Measurements from ENCODE around the gene TRMT10B. TPM values are rescaled to one million over a fixed set of nuclear protein-coding genes. Genes with fewer than 3 reads are reported as not detected.
"Not testable (repeated sequence)": the region's sequence is repeated elsewhere in the genome, so short reads cannot be mapped to it uniquely, and the experiment has no call there.

The TRMT10B gene
- total RNA-seq, 1 donor from 2014 or later = 2.1 TPM

GRCh38 chr9:37812773-37813379 is 59.3 kb downstream of the TRMT10B start:
- H3K4me3 ChIP-seq (ENCODE audit: low read depth, low read length) = no peak overlapping the region
- DNase-seq (ENCODE audit: low read depth) = no peak
- no peak for TF ChIP-seq CTCF (conservative IDR thresholded peaks at IDR 0.05; ENCODE audit: low read depth, low read length)

GRCh38 chr9:37818849-37819248 is 65.2 kb downstream of the TRMT10B start:
- H3K4me3 ChIP-seq (ENCODE audit: low read depth, low read length) = no peak overlapping the region
- no peak for TF ChIP-seq CTCF (conservative IDR thresholded peaks at IDR 0.05; ENCODE audit: low read depth, low read length)

DNA sequence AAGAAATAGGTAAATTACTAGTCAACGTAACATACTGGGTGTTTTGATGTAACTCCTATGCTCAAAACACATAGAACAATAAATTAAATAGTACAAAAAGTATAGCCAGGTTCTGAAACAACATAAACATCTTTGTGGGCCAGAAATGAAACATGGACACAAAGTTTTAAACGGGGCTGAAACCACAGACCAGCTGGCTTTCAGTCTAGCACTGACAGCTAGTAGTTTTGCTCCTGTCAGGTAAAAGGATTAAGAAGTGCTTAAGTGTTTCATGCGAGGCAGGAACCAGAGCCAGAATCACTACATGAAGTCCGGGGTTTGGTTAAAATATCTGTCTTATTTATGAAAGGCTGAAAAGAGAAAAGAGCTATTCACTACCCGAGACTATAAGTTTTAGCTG is 66.5 kb downstream of the TRMT10B start:
- DNase-seq (ENCODE audit: low read depth) = no peak
- no peak overlapping the region for H3K4me3 ChIP-seq (ENCODE audit: low read depth, low read length)
- TF ChIP-seq CTCF (conservative IDR thresholded peaks at IDR 0.05; ENCODE audit: low read depth, low read length) = no peak

More at GRCh38 chr9:37818849-37819248, 65.2 kb downstream of the TRMT10B start:
- DNase-seq (ENCODE audit: low read depth) = no peak

GRCh38 chr9:37825174-37825573 is 71.6 kb downstream of the TRMT10B start:
- not testable (repeated sequence) for DNase-seq (ENCODE audit: low read depth); H3K4me3 ChIP-seq (ENCODE audit: low read depth, low read length)

DNA sequence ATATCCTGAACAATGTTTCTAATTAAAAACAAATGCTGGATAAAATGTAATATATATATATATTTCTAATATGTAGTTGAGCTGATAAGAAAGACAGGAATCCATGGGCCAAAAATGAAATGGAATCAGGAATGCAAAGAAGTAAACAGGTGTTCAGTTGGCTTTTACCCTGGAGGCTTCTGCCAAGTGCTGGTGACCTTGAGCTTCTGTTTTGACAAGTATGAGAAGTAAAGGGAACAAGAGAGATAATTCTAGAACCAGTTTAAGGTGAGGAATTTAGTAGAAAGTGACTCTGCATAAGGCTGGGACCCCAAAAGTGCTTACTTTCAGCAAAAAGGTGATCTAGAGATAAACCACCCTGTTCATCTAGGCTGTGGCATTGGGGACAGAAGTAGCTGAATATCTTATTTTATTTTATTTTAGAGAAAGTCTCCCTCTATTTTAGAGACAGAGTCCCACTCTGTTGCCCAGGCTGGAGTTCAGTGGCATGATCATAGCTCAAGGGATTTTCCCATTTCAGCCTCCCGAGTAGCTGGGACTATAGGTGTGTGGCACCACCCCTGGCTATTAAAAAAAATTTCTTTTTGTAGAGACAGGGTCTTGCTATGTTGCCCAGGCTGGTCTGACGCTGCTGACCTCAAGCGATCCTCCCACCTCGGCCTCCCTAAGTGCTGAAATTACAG is 74.0 kb downstream of the TRMT10B start:
- no peak for TF ChIP-seq CTCF (conservative IDR thresholded peaks at IDR 0.05; ENCODE audit: low read depth, low read length)
- no peak for DNase-seq (ENCODE audit: low read depth)
- H3K4me3 ChIP-seq (ENCODE audit: low read depth, low read length) = no peak overlapping the region

Other genes with a start within 250 kb of the TRMT10B start
- gene FBXO10, start 177.4 kb upstream of the TRMT10B start, total RNA-seq = 2.9 and 4.9 TPM in 2 replicates
- 159 and 261 TPM in 2 replicates for gene TOMM5, start 161.2 kb upstream of the TRMT10B start, total RNA-seq
- under 0.01 TPM in 1 of 2 replicates, not detected in the other for gene FRMPD1, start 102.9 kb upstream of the TRMT10B start, total RNA-seq
- gene EXOSC3, start 31.3 kb downstream of the TRMT10B start, total RNA-seq = 73.7 and 77.7 TPM in 2 replicates
- 8.3 and 17.8 TPM in 2 replicates for gene DCAF10, start 47.0 kb downstream of the TRMT10B start, total RNA-seq
- 24.1 and 30.9 TPM in 2 replicates for gene SLC25A51, start 150.3 kb downstream of the TRMT10B start, total RNA-seq

Measured in epithelial cell of proximal tubule (primary cell).